GM12878 (cell line): ENCODE measurements around the gene TEX30. TPM values are rescaled to one million over a fixed set of nuclear protein-coding genes. Genes with fewer than 3 reads are reported as not detected.

Experiments used
- ATAC-seq: fragments of 200-7000 bp; cut with Tn5 transposase; 3 replicates; pipeline ENCODE4 v1.9.1; 2020; ENCODE audit warnings: mild to moderate bottlenecking, moderate library complexity
- BruUV-seq: library from RNA; stranded (reverse); fragments of 400-500 nt; replicated peaks from 2 replicates; lab custom pipeline; 2021; lab: Mats Ljungman, UMichigan
- CTCF ChIA-PET: fragments of 300-600 bp; sonication (Branson Sonifier 250); formaldehyde crosslinking; extraction: SDS; loops from one replicate; lab custom pipeline; 2021; ENCODE audit warnings: inconsistent platforms; lab: Yijun Ruan, JAX
- POLR2A ChIA-PET: fragments of 350-600 bp; formaldehyde crosslinking; extraction: SDS; loops from one replicate; lab custom pipeline; 2021; ENCODE audit warnings: inconsistent platforms; lab: Charles Lee
- RAD21 ChIA-PET: fragments of 300-600 bp; sonication (Branson Sonifier 250); formaldehyde crosslinking; loops from one replicate; lab custom pipeline; 2023; ENCODE audit warnings: antibody characterized with exemption; ENCODE audit not compliant: unreplicated experiment; lab: Charles Lee
- SMC1A ChIA-PET: fragments of 300-600 bp; sonication (Branson Sonifier 250); formaldehyde crosslinking; loops from one replicate; lab custom pipeline; 2023; ENCODE audit not compliant: unreplicated experiment, uncharacterized antibody; lab: Charles Lee
- DNase-seq: peaks from one replicate; pipeline ENCODE4 v3.0.0-alpha.2; 2011; ENCODE audit warnings: low read depth, low spot score
- FAIRE-seq: peaks from 3 replicates; lab custom pipeline; 2011; peaks lifted over from hg19 to GRCh38; lab: Jason Lieb, UNC
- H2AFZ ChIP-seq: 2 replicates; pipeline ENCODE4 v1.6.0; 2011; ENCODE audit warnings: low read depth, low read length, control low read depth; ENCODE audit not compliant: control insufficient read depth
- H3K27ac ChIP-seq: 2 replicates; pipeline ENCODE4 v1.5.1; 2011; ENCODE audit warnings: control low read depth; ENCODE audit not compliant: control insufficient read depth, insufficient read depth
- H3K27me3 ChIP-seq, 2 experiments: replicated peaks in 1 of 2; 2 replicates each; pipeline versions ENCODE4 v1.6.0 to v1.6.1; 2011; ENCODE audit warnings: low read length in 1 of 2; ENCODE audit not compliant: control insufficient read depth in 2 of 2, insufficient read depth in 2 of 2
- H3K36me3 ChIP-seq, 2 experiments: 2 replicates each; pipeline ENCODE4 v1.5.1; 2011; ENCODE audit warnings: low read length in 1 of 2; ENCODE audit not compliant: control insufficient read depth in 2 of 2, insufficient read depth in 2 of 2
- H3K4me1 ChIP-seq: 2 replicates; pipeline ENCODE4 v1.6.1; 2011; ENCODE audit warnings: mild to moderate bottlenecking, low read length, moderate library complexity, mixed read lengths; ENCODE audit not compliant: control insufficient read depth, insufficient read depth
- H3K4me2 ChIP-seq: 2 replicates; pipeline ENCODE4 v1.6.0; 2011; ENCODE audit warnings: control low read depth; ENCODE audit not compliant: control insufficient read depth, insufficient read depth
- H3K4me3 ChIP-seq: fragments of 200-600 bp; sonication (generic); 2 replicates; pipeline ENCODE4 v1.5.1; 2016
- H3K79me2 ChIP-seq: 2 replicates; pipeline ENCODE4 v1.6.0; 2011; ENCODE audit warnings: low read length; ENCODE audit not compliant: control insufficient read depth, insufficient read depth
- H3K9ac ChIP-seq: 2 replicates; pipeline ENCODE4 v1.8.0; 2011; ENCODE audit warnings: low read length, control low read depth, mixed read lengths; ENCODE audit not compliant: control insufficient read depth, insufficient read depth
- H3K9me3 ChIP-seq: replicated peaks from 3 replicates; pipeline ENCODE4 v1.5.1; 2011; ENCODE audit warnings: mild to moderate bottlenecking, low read length; ENCODE audit not compliant: control insufficient read depth, insufficient read depth
- H4K20me1 ChIP-seq: 2 replicates; pipeline ENCODE4 v1.6.0; 2011; ENCODE audit not compliant: control insufficient read depth, insufficient read depth
- ATF3 ChIP-seq: IDR thresholded peaks from 2 replicates; pipeline ENCODE4 v1.6.1; 2011; ENCODE audit warnings: low read depth, mild to moderate bottlenecking, low read length, moderate library complexity, borderline replicate concordance; ENCODE audit errors: extremely low read depth
- BRCA1 ChIP-seq: IDR thresholded peaks from 2 replicates; pipeline ENCODE4 v1.6.1; 2011; ENCODE audit warnings: low read depth, low read length, improper control_type of control experiment
- CUX1 ChIP-seq: IDR thresholded peaks from 2 replicates; pipeline ENCODE4 v1.6.1; 2012; ENCODE audit warnings: improper control_type of control experiment, low read depth, low read length; ENCODE audit not compliant: insufficient replicate concordance
- POU2F2 ChIP-seq: IDR thresholded peaks from 3 replicates; pipeline ENCODE4 v1.6.1; 2011; ENCODE audit warnings: low read depth, mild to moderate bottlenecking, low read length, borderline replicate concordance
- RAD21 ChIP-seq: IDR thresholded peaks from 2 replicates; pipeline ENCODE4 v1.6.1; 2011; ENCODE audit warnings: mild to moderate bottlenecking, low read depth, low read length, moderate library complexity; ENCODE audit not compliant: insufficient read depth
- TCF3 ChIP-seq: IDR thresholded peaks from 2 replicates; pipeline ENCODE4 v1.6.1; 2012; ENCODE audit warnings: low read depth, mild to moderate bottlenecking, low read length, borderline replicate concordance; ENCODE audit not compliant: insufficient read depth
- USF2 ChIP-seq: IDR thresholded peaks from 2 replicates; pipeline ENCODE4 v1.6.1; 2011; ENCODE audit warnings: low read depth, low read length, improper control_type of control experiment, borderline replicate concordance
- WGBS: methylation state at CpG from one replicate; pipeline ENCODE4 v1.1.6; 2016; ENCODE audit warnings: low lambda C conversion rate; ENCODE audit not compliant: insufficient replicate concordance, insufficient coverage; ENCODE audit errors: missing lambda C conversion rate; 5-methylcytosine and 5-hydroxymethylcytosine counted together
- in situ Hi-C: fragments of 300-500 bp; cut with MboI; formaldehyde crosslinking; loops from 9 replicates; pipeline ENCODE4 v1.14.3; 2018; ENCODE audit warnings: mixed read lengths
- intact Hi-C: fragments of 100-400 bp; cut with micrococcal nuclease; formaldehyde crosslinking; loops from one replicate; pipeline ENCODE4 v1.14.2; 2022; ENCODE audit not compliant: unreplicated experiment
- polyA plus RNA-seq, 11 experiments: library from polyadenylated mRNA; depleted of rRNA in 4 of 11; unstranded in 6 of 11; stranded (reverse) in 5 of 11; fragments of >200 nt; fragmentation: Nextera tagmentation in 4 of 11; fragmentation: Illumina TruSeq in 1 of 11; extraction: Ambion mirVana in 4 of 11; extraction: Trizol in 1 of 11; gene quantifications; 1 replicate in 1 of 11; 2 replicates in 10 of 11; pipeline versions ENCODE4 v1.2.1 to v1.2.3, GENCODE V29; 2011 to 2016; ENCODE audit warnings: inconsistent platforms in 2 of 11, missing spikeins in 2 of 11, low read depth in 1 of 11
- total RNA-seq, 4 experiments: library from RNA; depleted of rRNA in 3 of 4; stranded (reverse); fragments of >200 nt in 3 of 4; fragmentation: Illumina TruSeq in 1 of 4; extraction: Trizol in 1 of 4; gene quantifications; 2 replicates each; pipeline versions ENCODE4 v1.2.1 to v1.2.3, GENCODE V29; 2013 to 2021
- TF ChIP-seq, protein P1 (sequence below): fragments of 450-650 bp; IDR thresholded peaks from 2 replicates; pipeline ENCODE4 v1.6.1; 2017; ENCODE audit warnings: mild to moderate bottlenecking, low read depth, inconsistent platforms; ENCODE audit not compliant: poor library complexity, severe bottlenecking
- TF ChIP-seq, protein P2 (sequence below): fragments of 450-650 bp; IDR thresholded peaks from 2 replicates; pipeline ENCODE4 v1.6.1; 2017; ENCODE audit warnings: borderline replicate concordance
- TF ChIP-seq, protein P3 (sequence below): fragments of 450-650 bp; IDR thresholded peaks from 2 replicates; pipeline ENCODE4 v1.6.1; 2017; ENCODE audit warnings: low read depth, mild to moderate bottlenecking, moderate library complexity

TEX30 gene
- total and polyA plus RNA-seq, 10 of the 15 experiments (the other 5 are each of a cell fraction or from before 2014, with no cell fraction given): 19.7 to 114 (median 25.0) TPM

DNA sequence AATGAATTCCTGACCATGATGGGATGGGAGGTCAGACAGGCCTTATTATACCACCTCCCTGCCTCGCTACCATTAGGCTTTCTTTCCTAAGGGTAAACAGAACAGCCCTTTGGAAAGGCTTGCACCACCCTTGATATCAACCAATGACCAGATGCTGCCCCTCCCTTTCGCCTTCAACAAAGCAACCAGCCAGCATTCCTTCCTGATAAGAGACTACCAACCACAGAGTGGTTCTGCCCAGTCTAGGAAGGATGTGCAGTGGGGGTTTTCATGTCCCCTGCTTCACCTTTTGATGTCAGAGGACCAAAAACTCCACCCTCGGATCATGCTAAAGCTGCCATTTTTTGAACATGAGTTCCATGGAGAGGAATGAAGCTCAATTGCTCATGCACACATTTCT, 21.7 kb downstream of the TEX30 start:
- FAIRE-seq (no peak), DNase-seq (no peak), ATAC-seq (no peak)
- Histone ChIP-seq H3K79me2 (no peaks in the 10 kb centered on the region), H3K36me3 (no peaks in the 10 kb centered on the region), H2AFZ (no peak overlapping the region), H3K27me3 (no peaks in the 10 kb centered on the region), H3K4me2 (no peak overlapping the region), H3K9ac (no peak overlapping the region), H3K4me3 (no peak overlapping the region), H4K20me1 (no peaks in the 10 kb centered on the region), H3K9me3 (no peaks in the 10 kb centered on the region), H3K27ac (no peak overlapping the region), H3K4me1 (no peaks in the 10 kb centered on the region)
- ChIA-PET SMC1A (no interaction called here), POLR2A (interaction anchor here (0.5 kb wide), 1 partner anchor 128 kb away, joined by 7 read pairs; no protein-coding TSS in a partner anchor), RAD21 (no interaction called here), CTCF (no interaction called here)
- BruUV-seq: no TSS peak
- WGBS: 34% methylated on average over 3 of the region's 3 CpGs
- in situ Hi-C loops: no loop called here
- intact Hi-C loops: no loop called here
- no peak for TF ChIP-seq ATF3
- TF ChIP-seq, protein P1, sequence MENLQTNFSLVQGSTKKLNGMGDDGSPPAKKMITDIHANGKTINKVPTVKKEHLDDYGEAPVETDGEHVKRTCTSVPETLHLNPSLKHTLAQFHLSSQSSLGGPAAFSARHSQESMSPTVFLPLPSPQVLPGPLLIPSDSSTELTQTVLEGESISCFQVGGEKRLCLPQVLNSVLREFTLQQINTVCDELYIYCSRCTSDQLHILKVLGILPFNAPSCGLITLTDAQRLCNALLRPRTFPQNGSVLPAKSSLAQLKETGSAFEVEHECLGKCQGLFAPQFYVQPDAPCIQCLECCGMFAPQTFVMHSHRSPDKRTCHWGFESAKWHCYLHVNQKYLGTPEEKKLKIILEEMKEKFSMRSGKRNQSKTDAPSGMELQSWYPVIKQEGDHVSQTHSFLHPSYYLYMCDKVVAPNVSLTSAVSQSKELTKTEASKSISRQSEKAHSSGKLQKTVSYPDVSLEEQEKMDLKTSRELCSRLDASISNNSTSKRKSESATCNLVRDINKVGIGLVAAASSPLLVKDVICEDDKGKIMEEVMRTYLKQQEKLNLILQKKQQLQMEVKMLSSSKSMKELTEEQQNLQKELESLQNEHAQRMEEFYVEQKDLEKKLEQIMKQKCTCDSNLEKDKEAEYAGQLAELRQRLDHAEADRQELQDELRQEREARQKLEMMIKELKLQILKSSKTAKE: no peak
- TF ChIP-seq USF2: no peak
- no peak for TF ChIP-seq POU2F2
- TF ChIP-seq TCF3: no peak
- TF ChIP-seq CUX1: no peak
- TF ChIP-seq BRCA1: no peak
- TF ChIP-seq, protein P2, sequence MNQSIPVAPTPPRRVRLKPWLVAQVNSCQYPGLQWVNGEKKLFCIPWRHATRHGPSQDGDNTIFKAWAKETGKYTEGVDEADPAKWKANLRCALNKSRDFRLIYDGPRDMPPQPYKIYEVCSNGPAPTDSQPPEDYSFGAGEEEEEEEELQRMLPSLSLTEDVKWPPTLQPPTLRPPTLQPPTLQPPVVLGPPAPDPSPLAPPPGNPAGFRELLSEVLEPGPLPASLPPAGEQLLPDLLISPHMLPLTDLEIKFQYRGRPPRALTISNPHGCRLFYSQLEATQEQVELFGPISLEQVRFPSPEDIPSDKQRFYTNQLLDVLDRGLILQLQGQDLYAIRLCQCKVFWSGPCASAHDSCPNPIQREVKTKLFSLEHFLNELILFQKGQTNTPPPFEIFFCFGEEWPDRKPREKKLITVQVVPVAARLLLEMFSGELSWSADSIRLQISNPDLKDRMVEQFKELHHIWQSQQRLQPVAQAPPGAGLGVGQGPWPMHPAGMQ: no peak
- no peak for TF ChIP-seq RAD21
- TF ChIP-seq, protein P3, sequence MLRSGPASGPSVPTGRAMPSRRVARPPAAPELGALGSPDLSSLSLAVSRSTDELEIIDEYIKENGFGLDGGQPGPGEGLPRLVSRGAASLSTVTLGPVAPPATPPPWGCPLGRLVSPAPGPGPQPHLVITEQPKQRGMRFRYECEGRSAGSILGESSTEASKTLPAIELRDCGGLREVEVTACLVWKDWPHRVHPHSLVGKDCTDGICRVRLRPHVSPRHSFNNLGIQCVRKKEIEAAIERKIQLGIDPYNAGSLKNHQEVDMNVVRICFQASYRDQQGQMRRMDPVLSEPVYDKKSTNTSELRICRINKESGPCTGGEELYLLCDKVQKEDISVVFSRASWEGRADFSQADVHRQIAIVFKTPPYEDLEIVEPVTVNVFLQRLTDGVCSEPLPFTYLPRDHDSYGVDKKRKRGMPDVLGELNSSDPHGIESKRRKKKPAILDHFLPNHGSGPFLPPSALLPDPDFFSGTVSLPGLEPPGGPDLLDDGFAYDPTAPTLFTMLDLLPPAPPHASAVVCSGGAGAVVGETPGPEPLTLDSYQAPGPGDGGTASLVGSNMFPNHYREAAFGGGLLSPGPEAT: no peak
